ENCODE results near the gene PECR. TPM values are rescaled to one million over a fixed set of nuclear protein-coding genes. Genes with fewer than 3 reads are reported as not detected.
A peak's percentile ranks its signal among the peaks of the same experiment; 100 is the strongest.

Gene PECR
- total and polyA plus RNA-seq, 10 of the 15 experiments (the other 5 are each of a cell fraction or from before 2014, with no cell fraction given) = 7.6 to 37.4 (median 25.7) TPM

- peak; percentile 55; the same call in 1 of the 2 replicates for TF ChIP-seq CBX5 (IDR thresholded peaks at IDR 0.05; ENCODE audit: low read depth)
- TF ChIP-seq GABPA (IDR thresholded peaks at IDR 0.05; ENCODE audit: low read depth) = 0 out of 2 replicates have a peak, but pooled peaks have one; percentile 26
- no peak for TF ChIP-seq PKNOX1 (IDR thresholded peaks at IDR 0.05)
- no peak for TF ChIP-seq ZNF592 (IDR thresholded peaks at IDR 0.05)
- TF ChIP-seq IKZF2 (IDR thresholded peaks at IDR 0.05) = peak; percentile 71 to 75; a peak in 3 of 4 replicates
- peak; percentile 72; the same call in 1 of the 2 replicates for TF ChIP-seq FOXM1 (IDR thresholded peaks at IDR 0.05; ENCODE audit: low read depth, low read length)
- 0 out of 4 replicates have a peak, but pooled peaks of 1 of the 2 experiments have one; percentile 35 for TF ChIP-seq CEBPB (IDR thresholded peaks at IDR 0.05; ENCODE audit: borderline replicate concordance in 1 of 2, low read depth in 2 of 2, low read length in 2 of 2)
- TF ChIP-seq MTA3 (IDR thresholded peaks at IDR 0.05; ENCODE audit: borderline replicate concordance, low read length) = no peak
- no peak for TF ChIP-seq LARP7 (IDR thresholded peaks at IDR 0.05)
- peak; percentile 76; the same call in 1 of the 2 replicates for TF ChIP-seq MEF2A (IDR thresholded peaks at IDR 0.05; ENCODE audit: insufficient read depth, low read depth, low read length)
- peak in 1 of 2 experiments; percentile 78; a peak in 1 of 4 replicates for TF ChIP-seq EP300 (IDR thresholded peaks at IDR 0.05; ENCODE audit: borderline replicate concordance in 1 of 2, control insufficient read depth in 1 of 2, low read depth in 2 of 2, low read length in 2 of 2)
- TF ChIP-seq ZNF24 (IDR thresholded peaks at IDR 0.05) = no peak
- no peak for TF ChIP-seq TCF12 (IDR thresholded peaks at IDR 0.05; ENCODE audit: low read depth, low read length)
- TF ChIP-seq KLF5 (IDR thresholded peaks at IDR 0.05; ENCODE audit: partially characterized antibody) = no peak
- peak; percentile 69; the same call in 1 of the 2 replicates for TF ChIP-seq NFIC (IDR thresholded peaks at IDR 0.05; ENCODE audit: low read depth, low read length)
- TF ChIP-seq KDM1A (IDR thresholded peaks at IDR 0.05; ENCODE audit: borderline replicate concordance) = no peak
- no peak for TF ChIP-seq BACH1 (IDR thresholded peaks at IDR 0.05; ENCODE audit: borderline replicate concordance)
- 0 out of 4 replicates have a peak, but pooled peaks of 1 of the 2 experiments have one; percentile 25 for TF ChIP-seq BHLHE40 (IDR thresholded peaks at IDR 0.05; ENCODE audit: borderline replicate concordance in 1 of 2, low read depth in 2 of 2, low read length in 1 of 2)
- peak; percentile 41; the same call in 1 of the 2 replicates for TF ChIP-seq IRF4 (IDR thresholded peaks at IDR 0.05; ENCODE audit: low read depth, low read length)
- TF ChIP-seq IRF5 (IDR thresholded peaks at IDR 0.05; ENCODE audit: borderline replicate concordance) = no peak
- TF ChIP-seq ATF7 (IDR thresholded peaks at IDR 0.05; ENCODE audit: low read depth) = peak; percentile 62
- TF ChIP-seq NR2F1 (conservative IDR thresholded peaks at IDR 0.05) = peak; percentile 42; the same call in 1 of the 2 replicates
- TF ChIP-seq NR2C2 (IDR thresholded peaks at IDR 0.05; ENCODE audit: borderline replicate concordance, control insufficient read depth, insufficient read length, low read depth) = no peak
Observed at GRCh38 chr2:216056739-216057138, 24.9 kb downstream of the PECR start (continued).

All from GM12878 (cell line).